ENCODE data around the gene RNU5B-1.

The RNU5B-1 gene

DNA sequence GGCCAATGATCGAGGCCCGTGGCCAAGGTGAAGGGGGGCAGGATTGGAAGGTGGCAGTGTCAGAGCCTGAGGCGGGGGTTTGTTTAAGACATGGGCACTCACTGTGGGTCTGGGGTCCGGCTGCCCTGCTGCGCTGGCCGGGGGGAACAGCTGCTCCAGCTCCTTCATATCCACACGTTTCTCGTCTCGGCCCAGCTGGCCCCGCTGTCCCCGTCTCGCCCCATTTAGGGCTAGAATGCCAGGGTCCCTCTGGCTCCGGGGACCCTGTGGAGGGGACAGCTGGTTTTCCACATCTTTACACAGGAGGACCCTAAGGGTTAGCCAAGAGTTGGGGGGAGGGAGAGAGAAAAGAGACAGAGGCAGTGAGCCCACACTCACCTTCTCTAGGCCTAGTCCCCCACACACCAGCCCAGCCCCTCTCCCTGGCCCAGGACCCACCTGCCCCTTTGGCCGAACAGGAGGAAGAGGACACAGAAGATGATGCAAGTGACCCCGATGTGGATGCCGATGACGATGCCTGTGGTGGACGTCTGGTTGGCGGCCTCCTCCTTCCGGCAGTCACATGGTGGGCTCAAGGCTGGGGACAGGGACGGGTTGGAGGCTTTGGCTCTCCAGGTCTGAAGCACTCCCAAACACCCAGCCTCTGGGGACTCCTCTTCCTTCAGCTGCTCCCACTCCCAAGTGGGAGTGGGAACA is 25.0 kb downstream of the RNU5B-1 start:
- DNase-seq, result no peak

DNA sequence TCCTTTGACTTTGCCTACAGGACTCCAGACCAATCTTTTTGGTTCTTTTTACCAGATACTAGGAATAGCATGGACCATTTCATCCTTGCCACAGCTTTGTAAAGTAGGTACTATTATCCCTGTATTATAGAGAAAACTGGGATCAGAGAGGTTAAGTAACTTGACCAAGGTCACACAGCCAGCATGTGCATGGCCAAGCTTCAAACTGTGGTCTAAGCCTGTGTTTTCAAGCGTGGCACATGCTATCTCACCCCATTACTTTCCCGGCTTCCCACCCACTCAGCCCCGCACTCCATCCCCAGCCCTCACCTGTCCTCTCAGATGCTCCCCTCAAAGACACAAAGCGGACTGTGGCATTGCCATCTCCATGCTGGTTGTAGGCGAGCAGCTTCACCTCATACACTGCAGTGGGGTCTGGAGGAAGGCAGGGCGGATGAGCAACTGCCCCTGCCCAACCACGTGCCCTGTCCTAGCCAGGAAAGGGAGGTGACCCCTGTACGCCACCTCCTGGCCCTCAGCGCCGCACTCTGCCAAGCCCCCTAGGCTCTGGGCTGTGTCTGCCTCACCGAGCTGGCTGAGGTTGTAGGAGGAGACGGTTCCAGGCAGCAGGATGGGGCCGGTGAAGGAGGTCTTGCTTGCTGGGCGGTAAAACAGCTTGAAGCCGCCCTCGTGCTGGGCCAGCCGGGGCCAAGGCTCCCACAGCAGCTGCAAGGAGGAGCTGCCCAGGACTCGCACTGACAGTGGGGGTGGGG is 25.7 kb downstream of the RNU5B-1 start:
- no peak for DNase-seq

DNA sequence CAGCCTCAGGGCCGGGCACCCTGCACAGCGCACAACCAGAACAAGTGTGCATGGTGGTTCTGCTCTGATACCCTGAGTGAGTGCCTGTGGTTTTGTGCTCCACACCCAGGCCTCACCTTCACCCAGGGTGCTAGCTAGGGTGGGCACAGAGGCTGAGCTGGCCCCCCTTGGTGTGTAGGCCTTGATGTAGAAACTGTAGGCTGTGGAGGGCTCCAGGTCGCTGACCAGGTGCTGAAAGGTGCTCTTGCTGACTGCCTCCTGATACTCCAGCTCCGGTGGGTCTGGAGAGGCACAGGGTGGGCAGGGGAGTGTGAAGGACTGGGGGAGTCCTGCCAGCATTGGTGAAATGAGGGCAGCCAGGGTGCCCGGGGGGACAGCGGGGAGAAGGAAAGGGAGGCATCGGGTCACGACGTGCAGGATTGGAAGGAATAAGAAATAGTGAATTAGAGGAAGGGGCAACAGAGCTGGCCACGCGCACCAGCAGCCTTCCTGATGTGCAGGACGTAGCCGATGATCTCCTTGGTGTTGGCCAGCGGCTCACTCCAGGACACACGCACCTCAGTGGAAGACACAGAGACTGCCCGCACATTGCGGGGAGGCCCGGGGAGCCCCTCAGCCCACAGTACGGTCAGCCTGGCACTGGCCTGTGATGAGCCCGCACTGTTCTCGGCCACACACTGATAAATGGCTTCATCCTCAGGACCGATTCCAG is 26.6 kb downstream of the RNU5B-1 start:
- DNase-seq, result no peak

DNA sequence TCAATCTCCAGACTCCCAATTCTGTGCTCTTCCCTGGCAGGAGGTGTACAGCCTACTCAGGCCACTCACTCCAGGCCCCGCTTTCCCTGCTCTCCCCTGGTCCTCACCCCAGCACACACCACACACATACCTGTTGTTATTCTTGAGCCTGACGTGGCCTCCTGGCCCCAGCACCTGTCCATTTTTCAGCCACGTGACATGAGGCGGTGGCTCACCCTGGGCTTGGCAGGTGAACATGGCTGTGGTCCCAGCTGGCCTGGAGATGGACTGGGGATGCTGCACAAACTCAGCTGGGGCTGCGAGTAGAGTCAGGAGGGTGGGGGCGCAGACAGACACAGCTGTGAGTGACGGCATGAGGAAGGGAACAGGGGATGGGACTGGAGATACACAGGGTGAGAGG is 27.3 kb downstream of the RNU5B-1 start:
- DNase-seq, result no peak

DNA sequence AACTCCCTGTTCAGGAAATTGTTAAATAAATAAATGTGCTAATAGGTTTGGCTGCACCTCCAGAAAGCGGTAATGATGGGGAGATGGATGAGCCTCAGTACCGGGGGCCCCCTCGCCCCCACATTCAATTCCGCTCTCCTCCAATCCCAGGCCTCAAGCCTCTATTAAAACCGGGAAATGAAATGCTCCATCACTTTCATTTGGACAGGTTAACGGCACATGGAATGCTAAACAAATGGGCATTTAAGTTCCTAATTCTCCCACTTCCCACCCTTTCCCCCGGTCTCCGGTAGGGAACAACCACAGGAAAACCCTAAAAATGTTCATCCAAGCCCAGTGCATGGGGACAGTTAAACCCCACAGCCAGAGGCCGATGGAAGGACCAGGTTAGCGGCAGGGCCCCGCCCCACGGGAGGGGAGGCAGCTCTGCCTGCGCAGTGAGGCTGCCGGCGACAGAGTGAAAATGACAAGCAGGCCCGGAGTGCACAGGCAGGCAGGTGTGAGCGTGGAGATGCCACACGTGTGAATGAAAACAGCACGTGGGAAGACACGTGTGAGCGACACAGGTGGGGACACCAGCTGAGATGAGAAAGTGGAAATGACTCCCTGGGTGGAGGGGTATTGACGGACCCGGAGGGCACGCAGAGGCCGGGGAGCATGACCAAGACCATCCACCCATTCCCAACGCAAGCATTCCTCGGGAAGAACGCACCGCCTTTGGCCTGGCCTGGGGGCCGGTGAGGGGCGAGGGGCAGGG is 28.1 kb downstream of the RNU5B-1 start:
- no peak for DNase-seq

DNA sequence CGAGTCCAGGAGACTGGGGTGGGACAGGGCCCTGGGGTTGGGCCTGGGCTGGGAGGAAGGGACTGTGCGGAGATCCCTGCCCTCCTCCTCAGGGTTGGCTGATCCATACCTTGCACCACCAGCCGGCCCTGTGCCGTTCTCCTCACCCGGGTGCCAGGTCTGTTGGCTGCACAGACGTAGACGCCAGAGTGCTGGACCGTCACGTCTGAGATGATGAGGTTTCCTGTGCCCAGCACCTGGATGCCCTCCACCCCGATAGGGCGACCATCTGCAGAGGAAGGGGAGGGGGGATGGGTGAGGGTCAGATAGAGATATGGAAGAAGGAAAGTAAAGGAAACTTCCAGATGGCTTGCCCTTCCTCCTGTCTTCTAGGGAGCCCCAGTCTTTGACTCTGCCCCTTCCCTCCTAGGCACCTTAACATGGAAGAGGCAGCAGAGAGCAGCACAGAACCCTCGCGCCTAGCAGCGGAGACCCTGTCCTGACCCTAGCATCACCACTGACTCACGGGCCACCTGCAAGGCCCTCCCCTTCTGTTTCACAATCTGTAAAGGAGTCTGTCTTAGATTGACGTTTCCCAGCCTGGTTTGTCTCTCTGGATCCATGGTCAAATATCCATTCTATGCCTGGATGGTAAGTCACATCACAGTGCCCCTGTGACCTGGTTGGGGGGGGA is 28.8 kb downstream of the RNU5B-1 start:
- DNase-seq, result no peak

DNA sequence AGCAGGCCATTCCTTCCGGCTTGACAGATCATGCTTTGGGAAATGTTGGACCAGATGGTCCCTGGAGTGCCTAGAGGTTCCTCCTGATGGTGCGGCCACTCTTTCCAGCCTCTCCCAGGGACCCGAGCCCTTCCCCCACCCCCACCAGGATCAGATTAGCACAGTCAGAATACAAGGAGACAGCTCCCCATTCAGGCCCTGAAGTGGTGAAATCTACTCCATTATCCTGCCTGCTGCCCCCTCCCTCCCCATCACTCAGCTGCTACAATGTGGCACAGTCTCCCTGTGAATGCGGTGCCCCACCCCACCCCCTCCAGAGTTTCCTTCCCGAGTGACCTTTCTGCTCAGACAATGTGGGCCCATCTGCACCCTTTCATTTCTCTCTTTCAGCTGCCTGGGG is 29.4 kb downstream of the RNU5B-1 start:
- DNase-seq, result no peak

DNA sequence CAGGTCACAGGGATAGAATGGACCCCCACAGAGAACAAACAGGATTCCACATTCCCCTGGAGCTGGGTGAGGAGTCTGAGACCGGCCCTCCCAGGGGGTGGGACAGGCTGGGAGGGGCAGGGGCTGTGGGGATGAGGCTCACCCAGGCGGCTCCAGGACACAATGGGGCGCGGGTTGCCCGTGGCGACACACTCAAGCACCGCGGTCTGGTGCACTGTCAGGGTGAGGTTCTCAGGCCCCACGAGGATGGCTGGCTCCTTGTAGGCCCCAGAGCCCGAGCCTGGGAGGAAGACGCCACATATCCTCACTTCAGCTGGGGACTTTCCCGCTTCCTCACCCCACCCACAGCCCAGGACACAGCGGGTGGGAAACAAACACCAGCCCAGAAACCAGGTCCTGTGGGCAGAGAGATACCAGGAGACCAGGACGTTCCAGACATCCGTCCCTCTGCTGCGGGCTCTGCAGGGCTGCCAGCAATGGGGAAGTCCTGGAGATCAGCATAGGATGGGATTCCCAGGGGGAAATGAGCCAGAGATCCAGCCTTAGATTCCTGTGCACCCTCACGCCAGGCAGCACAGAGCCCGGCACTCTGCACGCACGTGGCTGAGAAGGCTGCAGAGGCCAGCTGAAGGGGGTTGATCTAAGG is 30.2 kb downstream of the RNU5B-1 start:
- DNase-seq, result no peak

DNA sequence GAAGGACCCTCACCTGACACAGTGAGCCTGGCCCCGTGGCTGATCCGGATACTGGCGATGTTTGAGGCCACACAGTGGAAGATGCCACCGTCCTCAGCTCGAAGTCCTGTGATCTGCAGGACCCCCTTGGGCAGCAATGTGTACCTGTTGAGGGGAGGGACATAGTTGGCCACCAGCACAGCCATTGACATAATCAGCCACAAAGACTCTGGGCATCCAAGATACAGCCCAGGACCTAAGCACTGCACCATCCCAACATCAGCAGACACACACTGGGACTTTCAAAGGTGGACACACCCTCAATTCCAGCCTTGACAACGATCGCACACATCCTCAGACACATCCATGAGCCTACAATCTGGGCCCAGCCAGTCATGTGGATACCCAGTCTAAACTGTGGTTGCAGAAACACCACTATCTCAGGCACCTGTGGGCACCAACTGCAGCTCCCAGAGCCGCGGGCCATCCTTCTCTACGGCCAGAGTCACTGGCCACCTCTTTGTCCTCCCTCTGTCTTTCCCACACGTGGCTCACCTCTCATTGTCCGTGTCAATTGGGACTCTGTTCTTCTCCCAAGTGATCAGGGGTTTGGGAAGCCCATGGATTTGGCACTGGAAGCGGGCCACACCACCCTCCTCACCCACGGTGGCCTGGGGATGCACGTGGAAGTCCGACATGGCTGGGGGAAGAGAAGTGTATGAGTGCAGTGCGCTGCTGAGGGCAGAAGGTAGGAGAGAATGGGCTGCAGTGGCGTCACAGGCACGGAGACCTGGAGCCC is 31.0 kb downstream of the RNU5B-1 start:
- DNase-seq, result no peak

DNA sequence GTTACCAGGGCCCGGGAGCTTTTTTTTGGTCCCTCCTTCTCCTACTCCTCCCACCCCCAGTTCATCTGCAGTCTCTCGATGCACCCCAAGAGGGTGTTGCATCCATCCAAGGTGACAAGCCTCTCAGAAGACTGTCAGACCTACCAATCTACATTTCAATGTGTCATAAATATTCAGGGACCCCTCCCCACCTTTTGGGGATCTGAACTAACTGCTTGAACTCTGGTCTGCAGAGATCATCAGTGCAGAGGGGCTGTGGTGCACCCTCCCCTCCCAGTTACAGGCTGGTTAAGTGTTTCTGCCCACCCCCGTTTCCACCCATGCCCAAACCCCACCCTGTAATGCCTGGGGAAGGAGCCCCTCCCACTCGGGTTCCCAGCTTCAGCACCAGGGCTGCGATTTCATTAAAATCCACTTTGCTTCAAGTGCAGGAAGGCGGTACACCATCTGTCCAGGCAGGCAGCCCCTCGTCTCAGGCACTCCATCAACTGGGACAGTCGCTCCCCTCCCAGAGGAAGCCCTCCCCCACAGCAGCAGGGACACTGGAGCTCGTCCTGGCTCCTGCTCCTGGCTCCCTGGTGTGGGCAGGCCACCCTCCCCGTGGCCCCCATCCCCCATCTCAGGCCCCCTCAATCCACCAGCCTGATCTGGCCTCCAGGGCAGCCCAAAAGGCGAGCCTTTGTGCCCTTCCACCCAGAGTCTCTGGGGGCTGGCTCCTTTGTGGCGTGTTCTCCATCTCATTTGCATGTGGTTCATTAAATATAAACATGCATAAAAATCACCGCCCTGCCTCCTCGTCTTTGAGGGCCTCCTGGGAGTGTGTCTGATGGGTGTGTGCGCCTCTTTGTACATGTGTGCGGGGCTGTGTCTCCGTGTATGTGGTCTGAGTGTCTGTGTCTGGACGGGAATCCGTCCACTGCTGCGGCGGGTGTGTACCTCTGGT is 32.3 kb downstream of the RNU5B-1 start:
- DNase-seq, result no peak

DNA sequence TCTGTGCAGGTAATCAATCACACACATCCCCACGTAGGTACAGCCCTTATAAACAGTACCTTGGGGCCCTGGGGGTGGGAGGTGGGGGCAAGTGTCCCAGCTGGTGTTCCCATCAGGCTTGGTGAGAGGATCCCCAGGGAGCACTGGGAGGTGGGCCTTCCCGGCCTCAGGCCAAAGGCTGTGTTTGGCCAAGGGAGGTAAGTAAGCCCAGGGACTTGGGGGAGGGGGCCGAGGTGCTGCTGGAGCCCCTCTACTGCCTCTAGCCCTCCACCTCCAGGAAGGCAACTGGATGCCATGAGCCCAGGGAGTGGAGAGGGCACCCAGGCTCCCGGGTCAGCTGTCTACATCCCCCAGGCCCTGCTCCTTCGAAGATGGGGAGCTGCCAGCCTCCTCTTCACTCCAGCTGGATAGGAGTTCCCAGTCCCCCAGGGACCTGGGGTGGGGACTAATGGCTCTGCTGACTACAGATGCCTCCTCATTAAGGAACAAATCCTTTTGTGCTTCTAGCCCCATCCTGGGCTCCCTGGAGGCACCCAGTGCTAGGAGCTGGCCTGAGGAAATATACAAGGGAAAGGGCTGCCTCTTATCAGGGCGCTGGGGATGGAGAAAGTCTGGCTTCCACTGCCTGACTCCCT is 33.1 kb downstream of the RNU5B-1 start:
- no peak for DNase-seq

DNA sequence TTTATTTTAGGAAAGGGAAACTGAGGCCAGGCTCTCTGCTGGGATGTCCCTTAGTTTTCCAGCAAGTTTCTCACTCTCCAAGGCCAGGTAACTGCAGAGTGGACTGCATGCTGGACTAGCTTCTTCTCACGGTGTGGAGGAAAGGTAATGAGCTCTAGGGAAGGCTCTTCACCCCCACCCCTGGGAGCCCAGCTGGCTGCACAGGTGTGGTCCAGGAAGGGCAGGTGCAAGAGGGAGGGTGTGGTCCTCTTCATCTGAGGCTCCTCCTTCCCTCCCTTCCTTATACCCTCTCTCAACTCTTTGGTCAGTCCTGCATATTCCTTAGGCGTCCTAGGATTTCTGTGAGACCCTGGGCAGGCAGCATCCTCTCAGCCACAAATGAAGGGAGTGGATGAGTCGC is 33.9 kb downstream of the RNU5B-1 start:
- DNase-seq, result no peak

DNA sequence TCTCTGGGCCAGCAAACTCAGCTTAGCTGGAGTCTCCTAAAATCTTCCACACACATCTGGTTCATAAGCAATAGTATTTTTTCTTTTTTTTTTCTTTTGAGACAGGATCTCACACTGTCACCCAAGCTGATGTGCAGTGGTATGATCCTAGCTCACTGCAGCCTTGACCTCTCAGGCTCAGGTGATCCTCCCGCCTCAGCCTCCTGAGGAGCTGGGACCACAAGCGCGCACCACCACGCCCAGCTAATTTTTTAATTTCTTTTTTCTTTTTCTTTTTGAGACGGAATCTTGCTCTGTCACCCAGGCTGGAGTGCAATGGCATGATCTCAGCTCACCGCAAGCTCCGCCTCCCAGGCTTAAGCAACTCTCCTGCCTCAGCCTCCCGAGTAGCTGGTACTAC is 34.3 kb downstream of the RNU5B-1 start:
- no peak for DNase-seq

DNA sequence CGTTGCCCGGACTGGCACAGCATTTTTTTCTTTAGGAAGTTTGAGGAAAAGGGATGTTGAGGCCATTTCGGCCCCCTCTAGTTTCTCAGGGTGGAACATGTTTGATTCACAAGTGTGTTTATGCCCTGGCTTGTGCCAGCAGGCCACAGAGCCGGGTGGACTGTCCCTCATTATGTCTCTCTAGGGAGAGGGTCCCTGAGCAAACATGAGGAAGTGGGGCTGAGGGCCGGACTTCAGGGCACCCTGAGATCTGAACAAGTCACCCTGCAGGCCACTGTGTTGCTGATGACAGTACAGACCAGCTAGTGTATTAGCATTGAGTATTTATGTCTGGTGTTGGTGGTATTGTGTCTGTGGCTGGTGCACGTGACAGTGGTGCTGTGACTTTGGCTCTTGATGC is 34.9 kb downstream of the RNU5B-1 start:
- DNase-seq, result no peak

DNA sequence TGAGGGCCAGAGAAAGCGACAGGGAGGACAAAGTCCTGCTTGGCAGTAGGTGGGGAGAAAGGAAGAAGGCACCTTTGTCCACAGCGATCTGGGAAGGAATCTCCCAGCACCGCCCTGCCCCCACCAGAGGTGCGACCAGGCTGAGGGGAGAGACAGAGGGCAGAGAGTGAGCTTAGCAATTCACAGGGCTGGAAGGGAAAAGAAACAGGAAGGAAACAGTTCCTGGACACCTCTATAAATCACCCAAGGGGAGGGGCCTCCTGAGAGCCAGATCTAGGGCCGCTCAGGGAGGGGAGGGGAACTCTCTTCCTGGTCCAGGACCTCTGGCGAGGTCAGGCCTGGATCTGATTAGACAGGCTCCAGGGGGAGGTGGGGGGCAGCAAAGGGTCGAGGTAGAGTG is 35.4 kb downstream of the RNU5B-1 start:
- DNase-seq, result no peak

DNA sequence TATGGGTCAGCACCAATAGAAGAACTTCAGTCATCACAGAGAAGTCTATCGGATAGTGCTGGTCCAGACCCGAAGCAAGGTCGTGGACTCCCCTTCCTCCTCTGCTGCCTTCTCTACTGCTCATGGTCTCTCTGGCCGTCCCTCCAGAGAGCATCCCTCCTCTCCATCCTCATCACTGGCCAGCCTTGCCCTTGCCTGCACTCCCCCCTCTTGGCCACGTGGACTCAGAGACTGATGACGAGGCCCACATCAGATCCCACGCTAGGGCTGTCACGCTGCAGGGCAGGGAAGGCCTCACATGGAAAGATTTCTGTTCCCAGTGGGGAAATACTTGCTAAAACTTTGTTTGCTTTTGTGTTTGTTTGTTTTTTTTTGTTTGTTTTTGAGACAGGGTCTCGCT is 38.0 kb downstream of the RNU5B-1 start:
- no peak for DNase-seq

DNA sequence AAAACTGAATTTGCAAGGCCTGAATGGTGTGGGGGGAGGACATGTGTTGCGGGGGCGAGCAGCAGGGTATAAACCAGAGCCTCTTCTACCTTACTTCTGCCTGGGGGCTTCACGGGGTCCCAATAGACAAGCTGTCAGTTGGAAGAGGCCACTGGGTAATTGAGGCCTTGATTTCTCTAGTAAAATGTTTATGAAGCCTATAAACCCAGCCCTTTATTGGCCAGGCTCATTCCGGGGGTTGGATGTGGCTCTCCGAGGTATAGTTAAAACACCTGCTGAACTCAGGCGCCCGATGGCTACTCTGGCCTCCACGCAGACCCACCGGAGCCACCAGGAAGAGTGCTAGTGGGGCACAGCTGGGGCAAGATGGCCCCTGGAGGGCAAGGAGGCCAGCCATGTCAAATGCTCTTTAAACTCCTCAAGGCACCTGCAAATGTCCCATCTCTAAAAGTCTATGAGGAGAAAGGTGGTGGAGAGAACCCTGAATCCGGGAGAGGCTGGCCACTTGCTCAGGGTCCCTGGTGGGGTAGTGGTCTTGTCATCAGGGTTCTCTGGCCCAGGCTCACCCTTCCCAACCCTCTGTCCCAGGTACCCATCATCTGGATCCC is 39.0 kb downstream of the RNU5B-1 start:
- no peak for DNase-seq

DNA sequence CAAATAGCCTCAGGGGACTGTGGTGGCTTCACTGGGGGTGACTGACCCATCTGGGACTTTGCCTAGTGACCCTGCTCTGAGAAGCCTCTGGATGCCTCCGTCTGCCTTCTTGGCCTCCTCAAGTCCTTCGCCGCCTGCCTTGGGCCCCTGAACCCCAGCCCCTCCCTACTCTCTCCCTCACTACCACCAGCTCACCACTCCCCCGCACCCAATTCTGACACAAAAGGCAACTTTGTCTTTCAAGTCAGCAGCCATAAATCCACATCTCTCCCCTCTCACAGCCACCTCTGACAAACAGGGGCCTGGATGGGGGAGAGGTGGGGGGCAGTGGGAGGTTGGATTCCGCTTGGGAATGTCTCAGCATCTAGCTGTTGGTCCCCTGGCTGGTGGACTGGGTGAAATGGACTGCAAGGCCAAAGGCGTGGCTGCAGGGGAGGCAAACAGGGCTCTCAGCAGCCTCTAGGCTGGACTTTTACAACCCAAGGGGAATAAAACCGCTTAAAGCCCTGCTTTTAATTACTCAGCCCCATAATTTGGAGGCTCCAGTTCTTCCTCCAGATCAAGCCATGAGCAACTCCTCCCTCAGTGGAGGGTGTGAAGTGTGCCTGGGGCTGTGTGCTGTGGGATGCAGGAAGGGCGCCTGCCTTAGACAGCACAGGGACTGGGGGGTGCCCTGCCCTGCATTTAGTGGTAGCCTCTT is 39.9 kb downstream of the RNU5B-1 start:
- DNase-seq, result no peak

DNA sequence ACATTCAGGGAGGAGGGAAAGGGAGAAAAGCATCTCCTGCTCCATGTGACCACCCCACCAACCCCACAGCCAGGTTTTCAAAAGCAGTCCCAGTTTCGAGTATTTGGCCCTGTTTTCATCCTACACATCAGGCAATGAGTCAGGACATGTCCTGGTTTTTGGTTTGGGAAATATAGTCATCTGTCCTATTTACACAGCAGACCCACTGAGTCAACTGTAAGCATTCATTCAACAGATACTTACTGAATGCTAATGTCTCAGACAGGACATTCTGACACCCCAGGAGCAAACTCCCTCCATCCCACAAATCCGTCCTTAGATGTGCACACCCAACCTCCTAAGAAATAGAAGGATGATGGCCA is 40.4 kb downstream of the RNU5B-1 start:
- no peak for DNase-seq
